Measurements from ENCODE around the gene ATAD3A.

- TF ChIP-seq USF1 (CRISPR knock-in tag; IDR thresholded peaks at IDR 0.05), result no peak
- no peak for TF ChIP-seq CTCF (IDR thresholded peaks at IDR 0.05)
- no peak for TF ChIP-seq TEAD1 (CRISPR knock-in tag; IDR thresholded peaks at IDR 0.05)
- TF ChIP-seq ZBTB43 (CRISPR knock-in tag; IDR thresholded peaks at IDR 0.05), result no peak
- no peak for TF ChIP-seq CREM (CRISPR knock-in tag; IDR thresholded peaks at IDR 0.05)
These were observed 31.1 kb downstream of the ATAD3A start for GRCh38 chr1:1542766-1543705.
